ENCODE results near the gene TNPO3. TPM values are rescaled to one million over a fixed set of nuclear protein-coding genes. Genes with fewer than 3 reads are reported as not detected.
"Not testable (repeated sequence)": the region's sequence is repeated elsewhere in the genome, so short reads cannot be mapped to it uniquely, and the experiment has no call there.

TNPO3 gene
- total RNA-seq, 6 donors from 2014 or later: 21.6 to 37.7 (median 33.0) TPM

DNA sequence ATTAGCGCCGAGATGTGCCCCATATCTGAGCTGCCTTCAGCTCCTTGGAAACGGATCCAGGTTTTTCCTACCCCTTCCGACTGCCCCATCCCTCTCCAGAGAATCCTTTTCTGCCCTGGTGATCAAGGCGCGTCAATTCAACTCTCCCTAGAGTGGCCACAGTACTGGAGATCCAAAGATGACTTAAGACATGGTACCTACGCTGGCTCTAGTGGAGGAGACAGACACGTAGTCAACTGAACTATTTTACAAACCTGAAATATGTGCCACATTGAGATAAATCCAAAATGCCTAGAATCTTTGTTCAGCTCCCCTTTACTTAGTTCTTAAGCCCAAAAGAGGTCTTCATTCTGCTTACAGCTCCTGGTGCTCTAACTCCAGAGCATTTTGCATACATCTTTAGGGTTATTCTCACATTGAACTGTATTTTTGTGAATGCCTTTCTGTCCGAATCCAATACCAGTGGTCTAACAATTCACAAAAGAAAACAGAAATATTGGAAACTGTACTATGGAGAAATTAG, 444 bp upstream of the TNPO3 start:
- Histone ChIP-seq H3K27ac (peak overlapping the region; percentile 93 to 97 (median 95)), H3K9me3 (no peaks in the 10 kb centered on the region), H3K27me3 (no peaks in the 10 kb centered on the region), H3K4me1 (peaks cover 19 to 36% (median 23%) of the 10 kb centered on the region in 4 donors), H3K4me3 (peak overlapping the region in 3 of 4 donors; percentile 86 to 93 (median 89)), H3K36me3 (no peaks in the 10 kb centered on the region)
- DNase-seq: no peak
- TF ChIP-seq CTCF (IDR thresholded peaks at IDR 0.05) (no peak), POLR2AphosphoS5 (IDR thresholded peaks at IDR 0.05) (no peak), POLR2A (IDR thresholded peaks at IDR 0.05) (no peak), EP300 (IDR thresholded peaks at IDR 0.05) (no peak)
- ATAC-seq (ENCODE audit: low FRiP score in 2 of 2): peak; percentile 53 to 62
- 13 to 27% methylated on average over 3 to 9 of the region's 9 CpGs for WGBS, 2 donors

GRCh38 chr7:129053938-129054437, 923 bp downstream of the TNPO3 start:
- ATAC-seq (ENCODE audit: low FRiP score in 2 of 2) (peak in 1 of 2 donors; percentile 4), DNase-seq (no peak)
- 0% methylated on average over 10 of the region's 10 CpGs for WGBS, 2 donors
- Histone ChIP-seq H3K27me3 (no peaks in the 10 kb centered on the region), H3K36me3 (peaks cover 0 to 3% (median 0%) of the 10 kb centered on the region in 4 donors), H3K4me1 (peaks cover 19 to 39% (median 27%) of the 10 kb centered on the region in 4 donors), H3K4me3 (peak overlapping the region; percentile 73 to 93 (median 88)), H3K9me3 (no peaks in the 10 kb centered on the region), H3K27ac (peak overlapping the region; percentile 93 to 97 (median 95))
- no peak for TF ChIP-seq EP300 (IDR thresholded peaks at IDR 0.05)
- TF ChIP-seq POLR2A (IDR thresholded peaks at IDR 0.05): no peak
- no peak for TF ChIP-seq POLR2AphosphoS5 (IDR thresholded peaks at IDR 0.05)
- TF ChIP-seq CTCF (IDR thresholded peaks at IDR 0.05): no peak

- Histone ChIP-seq H3K4me1 (peaks cover 21 to 46% (median 32%) of the 10 kb centered on the region in 4 donors), H3K27ac (no peak overlapping the region)
- TF ChIP-seq EP300 (IDR thresholded peaks at IDR 0.05): no peak
- no peak for TF ChIP-seq POLR2AphosphoS5 (IDR thresholded peaks at IDR 0.05)
- TF ChIP-seq CTCF (IDR thresholded peaks at IDR 0.05): no peak
- TF ChIP-seq POLR2A (IDR thresholded peaks at IDR 0.05): no peak
Observed at GRCh38 chr7:129052441-129052840, 2.5 kb downstream of the TNPO3 start.

DNA sequence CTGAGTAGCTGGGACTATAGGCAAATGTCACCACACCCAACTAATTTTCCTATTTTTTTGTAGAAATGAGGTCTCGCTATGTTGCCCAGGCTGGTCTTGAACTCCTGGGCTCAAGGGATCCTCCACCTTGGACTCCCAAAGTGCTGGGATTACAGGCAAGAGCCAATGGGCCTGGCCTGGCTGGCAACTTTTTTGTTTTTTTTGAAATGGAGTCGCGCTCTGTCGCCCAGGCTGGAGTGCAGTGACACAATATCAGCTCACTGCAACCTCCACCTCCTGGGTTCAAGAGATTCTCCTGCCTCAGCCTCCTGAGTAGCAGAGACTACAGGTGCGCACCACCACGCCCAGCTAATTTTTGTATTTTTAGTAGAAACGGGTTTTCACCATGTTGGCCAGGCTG, 3.5 kb downstream of the TNPO3 start:
- not testable (repeated sequence) for H3K27me3 ChIP-seq; H3K36me3 ChIP-seq; DNase-seq; H3K4me3 ChIP-seq; H3K27ac ChIP-seq; ATAC-seq (ENCODE audit: low FRiP score in 2 of 2); H3K9me3 ChIP-seq
- H3K4me1 ChIP-seq: peaks cover 26 to 48% (median 33%) of the 10 kb centered on the region in 4 donors
- WGBS, 2 donors: 93 to 97% methylated on average over 7 of the region's 7 CpGs

More at GRCh38 chr7:129052441-129052840, 2.5 kb downstream of the TNPO3 start:
- H3K4me3 ChIP-seq: no peak overlapping the region
- H3K27me3 ChIP-seq: no peaks in the 10 kb centered on the region
- H3K9me3 ChIP-seq: no peaks in the 10 kb centered on the region
- H3K36me3 ChIP-seq: peaks cover 0 to 3% (median 0%) of the 10 kb centered on the region in 4 donors
- no peak for DNase-seq
- no peak for ATAC-seq (ENCODE audit: low FRiP score in 2 of 2)
- WGBS, 2 donors: 71 to 77% methylated on average over 1 of the region's 1 CpG

DNA sequence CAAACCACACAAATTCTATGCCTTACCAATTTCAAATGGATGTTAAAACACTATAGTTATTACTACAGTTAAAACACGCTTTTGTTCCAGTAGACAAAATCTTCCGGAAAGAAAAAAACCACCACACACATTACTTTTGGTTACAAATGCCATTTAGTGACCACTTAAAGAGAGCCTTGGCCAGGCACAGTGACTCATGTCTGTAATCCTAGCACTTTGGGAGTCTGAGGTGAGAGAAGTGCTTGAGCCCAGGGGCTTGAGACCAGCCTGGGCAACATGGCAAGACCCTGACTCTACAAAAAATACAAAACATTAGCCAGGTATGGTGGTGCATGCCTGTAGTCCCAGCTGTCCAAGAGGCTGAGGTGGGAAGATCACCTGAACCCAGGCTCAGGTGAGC, 7.2 kb downstream of the TNPO3 start:
- H3K4me1 ChIP-seq: peaks cover 16 to 51% (median 38%) of the 10 kb centered on the region in 4 donors
- H3K27me3 ChIP-seq: no peaks in the 10 kb centered on the region
- ATAC-seq (ENCODE audit: low FRiP score in 2 of 2) (peak in 1 of 2 donors; percentile 30), DNase-seq (no peak)
- 83 to 94% methylated on average over 2 of the region's 2 CpGs for WGBS, 2 donors
- H3K9me3 ChIP-seq: no peaks in the 10 kb centered on the region
- peaks cover 0 to 3% (median 0%) of the 10 kb centered on the region in 4 donors for H3K36me3 ChIP-seq
- H3K4me3 ChIP-seq: no peak overlapping the region
- no peak overlapping the region for H3K27ac ChIP-seq
- TF ChIP-seq CTCF (IDR thresholded peaks at IDR 0.05) (no peak), EP300 (IDR thresholded peaks at IDR 0.05) (no peak), POLR2AphosphoS5 (IDR thresholded peaks at IDR 0.05) (no peak), POLR2A (IDR thresholded peaks at IDR 0.05) (no peak)

Measured in upper lobe of left lung (tissue), 6 donors.